HG03575 (cell line): Measurements from ENCODE around the gene PCBP1.
"Not testable (repeated sequence)": the region's sequence is repeated elsewhere in the genome, so short reads cannot be mapped to it uniquely, and the experiment has no call there.

Source experiments
- ATAC-seq: cut with Tn5 transposase; IDR thresholded peaks from one replicate; pipeline ENCODE4 v1.9.1; 2021; ENCODE audit not compliant: unreplicated experiment, insufficient number of reproducible peaks, low FRiP score; ENCODE audit errors: extremely low read depth

The PCBP1 gene

GRCh38 chr2:70116936-70117552 lies 29.8 kb downstream of the PCBP1 start:
- no peak for ATAC-seq

DNA sequence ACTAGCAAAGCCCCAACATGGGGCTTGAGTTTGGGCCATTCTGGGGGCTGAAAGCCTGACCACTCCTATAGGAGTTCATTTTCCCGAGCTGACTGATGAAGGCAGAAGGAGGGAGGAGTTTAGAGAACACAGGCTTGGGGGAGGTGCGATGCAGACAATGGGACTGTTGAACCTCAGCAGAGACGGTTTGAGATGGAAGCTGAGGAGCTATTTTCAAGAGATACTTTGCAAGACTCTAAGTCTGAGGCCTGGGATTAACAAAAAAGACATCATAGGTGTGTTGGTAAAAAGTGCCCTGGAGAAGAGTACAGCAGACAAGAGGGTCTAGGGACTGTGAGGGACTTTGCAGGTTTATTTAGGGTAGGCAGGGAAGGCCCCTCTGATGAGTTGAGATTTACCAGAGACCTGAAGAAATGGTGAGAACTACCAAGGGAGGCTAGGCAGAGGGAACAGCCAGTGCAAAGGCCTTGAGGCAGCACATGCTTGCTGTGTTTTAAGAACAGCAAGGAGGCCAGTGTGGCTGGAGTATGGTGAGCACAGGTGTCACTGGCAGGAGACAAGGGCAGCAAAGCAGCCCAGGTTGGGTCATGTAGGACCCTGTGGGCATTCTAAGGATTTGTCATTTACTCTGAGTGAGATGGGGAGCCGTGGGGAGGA lies 31.6 kb downstream of the PCBP1 start:
- ATAC-seq, result no peak

DNA sequence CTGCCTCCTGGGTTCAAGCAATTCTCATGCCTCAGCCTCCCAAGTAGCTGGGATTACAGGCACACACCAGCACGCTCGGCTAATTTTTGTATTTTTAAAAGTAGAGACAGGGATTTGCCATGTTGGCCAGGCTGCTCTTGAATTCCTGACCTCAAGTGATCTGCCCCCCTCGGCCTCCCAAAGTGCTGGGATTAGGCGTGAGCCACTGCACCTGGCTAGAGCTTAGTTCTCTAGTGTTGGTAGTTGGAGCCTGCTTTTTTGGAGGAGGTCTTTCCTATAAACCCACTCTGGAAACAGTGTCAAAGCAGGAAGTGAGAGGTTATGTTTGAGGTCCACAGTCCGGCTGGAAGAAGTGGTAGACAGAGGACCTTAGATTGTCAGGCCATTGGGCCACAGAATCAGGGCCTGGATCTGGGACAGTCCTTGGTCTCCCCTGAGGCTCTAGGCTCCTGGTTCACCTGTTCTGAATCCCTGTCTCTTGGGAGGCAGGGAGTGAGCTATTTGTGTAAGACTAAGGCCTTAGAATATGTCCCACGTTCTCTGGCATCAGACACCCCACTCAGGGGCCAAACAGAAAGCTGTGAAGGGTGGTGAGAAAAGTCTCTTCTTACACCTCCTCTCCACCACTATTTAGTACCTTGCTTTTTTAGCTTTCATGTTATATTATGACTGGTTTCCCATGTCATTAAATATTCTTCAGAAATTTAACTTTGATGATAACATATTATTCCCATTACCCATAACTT lies 34.5 kb downstream of the PCBP1 start:
- ATAC-seq, result no peak

- no peak for ATAC-seq
These were observed 35.2 kb downstream of the PCBP1 start for GRCh38 chr2:70122470-70122869.

DNA sequence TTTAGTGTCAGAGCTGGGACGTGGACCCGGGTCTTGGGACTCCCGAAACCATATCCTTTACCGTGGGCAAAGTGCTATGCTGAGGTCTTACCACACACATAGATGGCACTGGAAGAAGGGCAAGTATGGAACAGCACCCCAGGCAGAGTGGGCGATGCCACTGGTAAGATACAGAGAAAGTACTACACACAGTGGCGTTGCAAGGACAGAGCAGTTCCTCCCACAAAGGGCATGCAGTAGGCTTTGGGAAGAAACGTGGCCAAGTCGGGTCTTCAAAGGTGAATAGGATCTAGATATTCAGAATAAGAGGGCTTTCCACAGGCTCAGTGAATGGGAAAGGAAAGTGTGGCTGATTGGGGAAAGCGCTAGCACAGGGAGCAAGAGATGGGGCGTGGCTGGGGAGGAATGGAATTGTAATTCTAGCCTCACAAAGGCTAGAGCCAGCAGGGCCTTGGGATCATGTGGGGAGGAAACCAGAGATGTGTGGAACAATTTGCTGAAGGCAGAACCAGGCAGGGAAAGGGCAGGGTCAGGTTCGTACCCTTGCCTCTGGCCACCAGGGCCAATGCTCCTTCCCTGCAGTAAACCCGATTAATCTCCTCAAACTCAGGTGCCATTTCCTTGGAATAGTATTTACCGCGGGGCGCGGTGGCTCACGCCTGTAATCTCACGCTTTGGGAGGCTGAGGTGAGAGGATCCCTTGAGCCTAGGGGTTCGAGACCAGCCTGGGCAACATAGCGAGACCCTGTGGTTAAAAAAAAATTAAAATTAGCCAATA lies 36.0 kb downstream of the PCBP1 start:
- no peak for ATAC-seq

DNA sequence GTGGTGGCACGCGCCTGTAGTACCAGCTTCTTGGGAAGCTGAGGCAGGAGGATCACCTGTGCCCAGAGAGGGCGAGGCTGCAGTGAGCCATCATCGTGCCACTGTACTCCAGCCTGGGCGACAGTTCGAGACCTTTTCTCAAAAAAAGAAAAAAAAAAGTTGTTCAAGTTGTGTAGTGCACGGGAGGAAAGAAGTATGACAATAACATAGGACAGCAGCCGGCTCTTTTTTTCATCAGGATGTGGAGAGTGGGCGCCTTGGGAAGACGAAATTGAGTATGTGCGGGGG lies 36.5 kb downstream of the PCBP1 start:
- no peak for ATAC-seq

GRCh38 chr2:70124983-70125480 lies 37.8 kb downstream of the PCBP1 start:
- no peak for ATAC-seq

DNA sequence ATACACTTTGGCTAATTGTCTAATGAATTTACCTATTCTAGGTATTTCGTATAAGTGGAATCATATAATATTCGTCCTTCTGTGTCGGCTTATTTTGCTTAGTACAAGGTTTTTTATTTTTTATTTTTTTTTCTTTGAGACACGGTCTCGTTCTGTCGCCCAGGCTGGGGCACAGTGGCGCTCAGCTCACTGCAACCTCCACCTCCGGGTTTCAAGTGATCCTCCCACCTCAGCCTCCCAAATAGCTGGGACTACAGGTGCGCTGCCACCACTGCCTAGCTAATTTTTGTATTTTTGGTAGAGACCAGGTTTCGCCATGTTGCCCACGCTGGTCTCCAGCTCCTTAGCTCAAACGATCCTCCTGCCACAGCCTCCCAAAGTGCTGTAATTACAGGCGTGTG lies 38.2 kb downstream of the PCBP1 start:
- ATAC-seq, result no peak

DNA sequence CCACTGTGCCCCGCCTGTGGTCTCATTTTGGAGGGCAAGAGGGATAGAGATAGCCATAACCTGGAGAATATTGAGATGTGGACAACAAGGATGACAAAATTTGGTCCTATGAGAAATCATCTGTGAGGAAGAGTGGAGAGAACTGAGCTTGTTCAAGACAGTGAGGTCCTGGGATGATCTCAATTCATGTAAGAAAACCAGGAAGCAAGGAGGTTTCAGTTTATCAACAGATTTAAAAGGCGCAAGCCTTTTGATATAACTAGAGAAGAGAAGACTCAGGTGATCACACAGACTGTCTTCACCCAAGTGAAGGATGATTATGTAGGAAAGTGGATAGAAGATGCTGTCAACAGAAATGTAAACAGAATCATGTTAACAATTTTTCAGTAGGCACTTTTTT lies 39.1 kb downstream of the PCBP1 start:
- no peak for ATAC-seq

- no peak for ATAC-seq
These were observed 40.7 kb downstream of the PCBP1 start for GRCh38 chr2:70128005-70128404.

- not testable (repeated sequence) for ATAC-seq
These were observed 44.3 kb downstream of the PCBP1 start for GRCh38 chr2:70131344-70132143.

DNA sequence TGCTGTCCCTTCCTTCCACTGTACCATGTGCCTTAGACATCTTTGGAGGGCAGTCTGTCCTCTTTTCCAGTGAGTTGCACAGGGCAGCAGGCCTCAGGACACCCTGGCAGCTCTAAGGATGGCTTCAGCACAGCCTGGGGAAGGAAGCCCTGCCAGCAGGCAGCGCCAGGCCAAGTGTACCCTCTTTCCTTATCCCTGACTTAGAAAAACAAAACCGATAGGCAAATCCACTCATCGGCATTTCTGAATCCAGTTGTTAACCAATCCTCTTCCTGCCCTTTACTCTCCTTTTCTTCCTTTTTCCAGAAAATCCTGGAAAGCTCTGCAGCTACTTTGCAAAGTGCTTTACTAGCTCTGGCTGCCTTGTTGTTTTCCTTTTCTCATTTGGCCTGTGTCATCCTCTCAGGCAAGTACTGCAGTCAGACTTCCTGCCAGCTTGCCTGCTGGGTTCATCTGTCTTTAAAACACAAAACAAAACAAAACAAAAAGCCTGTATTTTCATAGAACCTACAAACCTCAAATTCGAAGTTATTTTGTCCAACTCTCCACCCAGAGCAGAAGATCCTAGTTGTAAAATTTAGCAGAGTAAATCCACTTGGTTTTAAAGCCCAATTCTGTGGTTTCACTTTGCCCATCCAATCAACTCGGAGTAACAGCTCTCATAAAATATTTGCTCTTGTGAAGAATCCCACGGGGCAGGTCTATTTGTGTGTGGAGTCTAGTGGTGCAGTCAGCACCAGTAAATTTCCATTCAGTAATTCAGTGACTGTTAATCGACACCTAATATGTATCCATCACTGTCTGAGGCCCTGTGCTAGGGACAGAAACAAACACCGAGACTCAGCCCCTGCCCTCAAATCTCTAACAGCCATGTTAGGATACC lies 45.2 kb downstream of the PCBP1 start:
- no peak for ATAC-seq

DNA sequence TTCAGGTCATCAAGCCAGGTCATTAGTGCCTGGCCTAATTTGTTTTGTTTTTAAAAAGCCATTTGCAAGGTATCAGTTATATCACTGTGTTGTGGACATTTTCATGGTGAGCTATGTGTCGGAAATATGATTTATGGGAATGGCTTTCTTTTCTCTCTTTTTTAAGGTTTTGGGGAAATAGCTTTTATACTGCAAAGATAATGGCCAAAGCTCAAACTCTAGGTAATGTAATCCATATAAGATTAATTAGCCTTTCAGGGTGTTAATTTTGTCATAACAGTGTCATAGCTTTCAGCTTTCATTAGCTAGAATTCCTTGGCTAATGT lies 45.8 kb downstream of the PCBP1 start:
- no peak for ATAC-seq

GRCh38 chr2:70133491-70134322 lies 46.4 kb downstream of the PCBP1 start:
- no peak for ATAC-seq

GRCh38 chr2:70134323-70134983 lies 47.2 kb downstream of the PCBP1 start:
- not testable (repeated sequence) for ATAC-seq
